Stimulated activated CD4-positive, alpha-beta T cell treated with anti-CD3 and anti-CD28 coated beads, Interleukin-12 subunit alpha, Interleukin-12 subunit beta, amount 100 ng/mL, for 4 hours (primary cell): ENCODE measurements around the gene ALPK3.

Experiments used
- DNase-seq: peaks from one replicate; pipeline ENCODE4 v3.0.0-alpha.2; 2020

ALPK3 gene

DNA sequence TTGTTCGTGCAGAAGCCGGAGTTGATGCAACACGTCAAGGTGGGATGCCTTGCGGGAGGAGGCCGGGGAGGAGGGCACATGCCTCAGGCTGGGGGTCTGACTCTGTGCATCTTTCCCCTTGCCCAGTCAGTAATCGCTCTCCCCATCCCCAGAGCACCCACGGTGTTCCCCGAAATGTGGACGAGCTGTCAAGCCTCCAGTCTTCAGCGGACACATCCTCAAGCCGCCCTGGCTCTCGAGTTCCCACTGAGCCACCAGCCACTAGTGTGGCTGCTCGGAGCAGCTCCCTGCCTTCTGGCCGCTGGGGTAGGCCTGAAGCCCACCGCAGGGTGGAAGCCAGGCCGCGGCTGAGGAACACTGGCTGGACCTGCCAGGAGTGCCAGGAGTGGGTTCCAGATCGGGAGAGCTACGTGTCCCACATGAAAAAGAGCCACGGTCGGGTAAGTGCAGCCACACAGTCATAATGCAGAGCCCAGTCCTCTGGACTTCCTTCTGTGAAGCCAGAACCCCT is 18.7 kb upstream of the ALPK3 start:
- DNase-seq, result no peak

GRCh38 chr15:84799511-84800187 is 17.5 kb upstream of the ALPK3 start:
- DNase-seq, result no peak

DNA sequence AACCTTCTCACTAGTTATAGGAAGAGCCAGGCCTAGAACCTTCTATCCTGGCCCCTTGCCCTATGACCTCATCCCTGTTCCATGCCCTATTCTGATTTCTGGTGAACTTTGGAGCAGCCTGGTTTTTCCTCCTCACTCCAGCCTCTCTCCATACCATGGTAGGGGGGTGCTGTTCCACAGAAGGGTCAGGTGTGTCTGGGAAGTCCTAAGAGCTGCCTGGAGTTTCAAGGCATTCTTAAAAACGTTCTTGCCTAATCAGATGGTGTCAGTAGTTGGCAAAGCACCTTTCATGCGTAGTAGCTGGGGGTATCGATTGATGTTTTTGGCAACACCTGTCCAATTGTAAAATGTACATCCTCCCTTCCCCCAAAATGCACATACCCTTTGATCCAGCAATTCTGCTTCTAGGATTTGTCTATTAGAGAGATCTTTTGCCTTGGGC is 16.8 kb upstream of the ALPK3 start:
- no peak for DNase-seq

GRCh38 chr15:84804005-84804900 is 12.9 kb upstream of the ALPK3 start:
- no peak for DNase-seq

DNA sequence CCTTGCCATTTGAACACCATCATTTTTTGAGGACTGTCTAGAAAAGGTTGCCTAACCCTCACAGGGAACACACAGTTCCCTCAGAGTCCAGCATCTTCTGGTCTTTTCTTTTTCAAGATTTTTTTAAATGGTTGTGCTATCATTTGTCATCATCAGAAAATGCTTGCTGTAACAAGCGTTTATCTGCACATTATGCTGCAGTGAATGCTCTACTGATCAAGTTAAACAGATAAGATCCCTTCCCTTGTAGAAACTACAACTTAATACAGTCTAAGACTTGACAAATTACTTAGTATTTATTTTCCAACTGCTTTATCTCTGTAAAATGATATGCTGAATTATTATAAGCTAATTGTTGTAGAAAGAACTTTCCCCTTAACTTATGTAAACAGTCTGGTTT is 11.9 kb upstream of the ALPK3 start:
- no peak for DNase-seq

GRCh38 chr15:84807228-84807627 is 9.9 kb upstream of the ALPK3 start:
- no peak for DNase-seq

DNA sequence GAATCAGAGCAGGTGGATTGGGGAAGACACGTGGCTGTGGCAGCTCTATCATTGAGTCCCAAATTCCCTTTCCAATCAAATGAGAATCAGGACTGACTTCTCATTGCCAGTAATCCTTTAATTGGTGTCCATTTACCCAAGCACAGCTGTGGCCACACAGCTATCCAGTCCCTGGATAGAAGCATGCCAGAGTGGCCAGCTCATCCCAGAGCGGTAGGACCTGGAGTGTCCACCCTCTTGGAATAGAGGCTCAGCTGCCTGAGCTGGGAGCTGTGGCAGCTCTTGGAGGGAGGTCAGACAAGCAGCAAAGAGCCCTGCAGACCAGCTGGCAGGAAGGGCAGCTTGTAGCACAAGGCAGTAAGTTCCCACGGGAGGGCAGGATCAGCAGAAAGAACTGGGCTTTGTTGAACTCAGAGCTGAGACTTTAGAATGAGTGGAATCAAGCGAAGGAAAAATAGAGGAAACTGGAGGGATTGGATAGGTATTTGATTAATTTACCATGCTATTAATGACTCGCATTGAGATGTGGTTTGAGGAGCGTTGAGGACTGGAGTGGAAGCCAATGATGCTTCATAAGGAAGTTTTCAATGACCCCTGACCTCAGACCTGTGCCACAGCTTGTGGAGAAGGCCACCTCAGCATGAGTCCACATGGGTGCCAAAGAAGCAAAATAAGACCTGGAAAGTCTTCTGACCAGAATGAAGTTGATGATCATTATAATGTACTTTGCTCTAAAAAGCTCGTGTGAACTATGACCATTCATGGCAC is 6.9 kb upstream of the ALPK3 start:
- DNase-seq, result no peak

- DNase-seq, result no peak
Observed at GRCh38 chr15:84811151-84811550, 6.0 kb upstream of the ALPK3 start.

DNA sequence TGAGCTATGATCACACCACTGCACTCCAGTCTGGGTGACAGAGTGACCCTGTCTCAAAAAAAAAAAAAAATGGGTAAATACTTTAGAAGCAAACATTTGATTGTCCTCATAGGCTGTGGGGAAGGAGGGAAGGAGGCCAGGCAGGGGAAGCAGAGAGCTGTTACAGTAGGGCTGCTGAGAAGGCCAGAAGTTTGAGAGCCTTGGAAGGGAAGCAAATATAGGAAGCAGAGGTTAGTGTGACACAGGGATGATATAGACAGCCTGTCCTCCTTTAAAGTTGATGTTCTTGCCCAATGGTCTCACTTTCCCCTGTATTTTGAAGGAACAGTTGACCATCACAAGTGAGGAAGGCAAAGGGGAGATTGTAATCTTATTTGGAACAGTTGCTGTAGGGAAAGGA is 5.3 kb upstream of the ALPK3 start:
- DNase-seq, result no peak

DNA sequence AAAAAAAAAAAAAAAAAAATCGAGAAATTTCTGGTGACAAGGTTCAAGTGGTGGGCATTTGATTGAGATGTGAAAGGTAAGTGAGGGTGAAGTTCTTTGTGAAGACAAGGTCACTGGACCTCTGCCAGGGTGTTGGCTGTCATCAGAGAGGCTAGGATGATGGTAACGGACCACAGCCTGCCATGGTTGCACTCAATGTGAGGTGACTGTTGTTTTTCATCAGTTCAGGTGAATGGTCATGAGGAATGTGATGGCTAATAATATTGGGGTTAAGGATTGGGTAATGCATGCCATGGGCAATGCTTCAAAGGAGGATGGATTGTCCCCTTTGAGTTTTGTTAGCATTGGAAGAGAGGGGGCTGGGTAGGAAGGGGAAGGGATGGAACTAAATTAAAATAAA is 4.3 kb upstream of the ALPK3 start:
- DNase-seq, result no peak

DNA sequence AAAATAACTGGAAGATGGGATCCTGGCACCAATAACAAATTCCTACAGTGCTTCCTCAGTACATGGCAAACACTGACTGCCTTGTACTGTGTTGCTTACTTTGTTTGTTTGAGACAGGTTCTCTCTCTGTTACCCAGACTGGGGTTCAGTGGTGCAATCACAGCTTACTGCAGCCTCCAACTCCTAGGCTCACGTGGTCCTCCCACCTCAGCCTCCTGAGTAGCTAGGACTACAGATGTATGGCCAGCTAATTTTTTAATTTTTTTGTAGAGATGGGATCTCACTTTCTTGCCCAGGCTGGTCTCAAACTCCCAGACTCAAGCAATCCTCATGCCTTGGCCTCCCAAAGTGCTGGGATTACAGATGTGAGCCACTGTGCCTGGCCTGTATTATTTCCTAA is 3.7 kb upstream of the ALPK3 start:
- no peak for DNase-seq

DNA sequence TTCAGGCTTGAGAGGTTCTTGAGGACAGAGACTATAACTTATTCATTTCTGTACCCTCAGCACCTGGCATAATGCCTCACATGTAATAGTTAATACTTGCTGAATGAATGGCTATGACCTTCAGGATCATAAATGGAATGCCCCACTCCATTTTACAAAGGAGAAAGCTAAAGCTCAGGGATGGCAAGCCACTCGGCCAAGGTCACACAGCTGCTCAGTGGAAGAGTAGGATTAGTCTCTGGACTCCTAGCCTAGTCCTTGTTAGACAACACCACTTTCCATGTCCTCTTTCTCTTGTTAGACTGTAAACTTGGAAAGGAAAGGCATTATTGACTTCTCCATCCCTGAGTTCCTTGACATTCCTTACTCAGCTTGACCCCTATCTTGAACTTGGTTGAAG is 3.2 kb upstream of the ALPK3 start:
- DNase-seq, result no peak

DNA sequence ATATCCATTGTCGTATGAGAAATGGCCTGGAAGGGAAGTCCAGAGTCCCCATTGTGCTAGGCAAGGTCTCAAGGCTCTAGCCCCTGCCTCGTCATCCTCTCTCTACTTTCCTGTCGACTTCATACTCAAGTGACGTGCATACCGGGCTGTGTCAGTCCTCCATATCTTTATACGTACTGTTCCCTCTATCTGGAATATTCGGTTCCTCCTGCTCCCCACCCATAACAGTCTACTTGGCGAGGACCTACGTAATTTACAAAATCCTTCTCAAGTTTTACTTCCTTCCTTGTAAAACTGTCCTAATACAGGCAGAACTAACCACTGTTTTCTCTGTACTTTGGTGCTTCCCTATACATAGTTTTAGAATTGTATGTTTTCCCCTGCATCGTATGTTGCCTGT is 2.2 kb upstream of the ALPK3 start:
- no peak for DNase-seq

DNA sequence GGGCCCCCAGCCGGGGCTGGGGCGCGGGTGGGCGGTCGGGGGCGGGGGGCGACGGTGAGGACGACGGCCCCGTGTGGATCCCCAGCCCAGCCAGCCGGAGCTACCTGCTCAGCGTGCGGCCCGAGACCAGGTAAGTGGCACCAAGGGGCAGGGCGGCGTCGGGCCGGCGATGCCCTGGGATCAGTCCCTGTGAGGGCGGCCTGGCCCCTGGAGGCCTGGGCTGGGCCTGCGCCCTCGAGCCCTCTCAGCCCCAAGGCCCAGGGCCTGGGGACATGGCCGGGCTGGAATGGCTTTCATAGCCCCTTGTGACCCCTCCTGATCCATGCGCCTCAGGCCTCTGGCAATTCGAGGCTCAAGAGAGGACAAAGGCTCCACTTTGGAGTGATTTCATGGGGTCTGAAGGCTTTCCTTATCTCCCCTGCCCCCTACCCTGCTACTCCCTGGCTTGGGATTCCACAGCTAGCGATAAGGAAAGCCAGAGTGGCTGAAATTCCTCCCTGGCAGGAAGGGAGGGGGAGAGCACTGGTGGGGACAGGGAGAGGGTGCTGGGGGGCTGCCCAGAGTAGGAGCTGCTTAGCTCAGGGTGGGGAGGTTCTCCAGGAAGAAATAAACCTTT is 418 bp downstream of the ALPK3 start:
- DNase-seq, result no peak

- DNase-seq, result no peak
Observed at GRCh38 chr15:84818261-84819131, 1.3 kb downstream of the ALPK3 start.

DNA sequence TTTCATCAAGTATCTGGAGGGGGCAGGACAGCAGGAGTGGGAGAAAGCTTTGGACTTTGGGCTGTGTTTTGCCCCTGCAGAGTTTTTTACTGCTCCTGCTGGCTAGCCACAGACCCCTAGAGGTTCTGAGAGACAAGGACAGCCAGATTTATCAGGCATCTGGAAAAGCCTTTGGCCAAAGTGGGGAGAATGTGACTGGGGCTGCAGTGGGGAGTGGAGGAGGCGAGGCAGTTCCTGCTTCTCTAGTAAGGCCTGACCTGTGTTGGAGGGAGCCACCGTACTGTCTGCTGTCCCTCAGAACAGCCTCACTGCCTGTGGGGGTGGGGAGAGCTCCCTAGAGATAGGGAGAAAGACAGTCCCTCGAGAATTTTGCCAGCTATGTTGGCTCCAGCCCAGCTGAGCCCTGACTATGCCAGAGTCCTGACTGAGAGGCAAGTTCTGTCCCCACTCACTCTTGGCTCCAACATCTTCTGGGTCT is 2.2 kb downstream of the ALPK3 start:
- no peak for DNase-seq

DNA sequence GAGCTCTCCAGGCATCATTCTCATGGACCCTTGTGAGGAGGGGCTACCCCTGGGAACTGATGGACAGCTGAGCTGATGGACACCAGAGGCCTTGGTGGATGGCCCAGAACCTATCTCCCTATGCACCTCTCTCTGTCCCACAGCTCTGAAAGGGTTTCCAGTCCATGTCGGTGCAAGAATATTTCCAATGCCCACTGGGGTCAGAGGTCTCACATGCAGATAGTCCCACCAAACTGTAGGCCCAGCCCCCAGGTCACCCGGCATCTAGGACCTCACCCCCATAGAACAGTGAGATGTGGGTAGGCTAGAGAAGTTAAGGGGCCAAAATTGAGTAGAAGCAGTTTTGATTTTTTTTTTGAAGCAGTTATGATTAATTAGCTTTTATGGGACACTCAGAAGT is 2.6 kb downstream of the ALPK3 start:
- DNase-seq, result no peak

DNA sequence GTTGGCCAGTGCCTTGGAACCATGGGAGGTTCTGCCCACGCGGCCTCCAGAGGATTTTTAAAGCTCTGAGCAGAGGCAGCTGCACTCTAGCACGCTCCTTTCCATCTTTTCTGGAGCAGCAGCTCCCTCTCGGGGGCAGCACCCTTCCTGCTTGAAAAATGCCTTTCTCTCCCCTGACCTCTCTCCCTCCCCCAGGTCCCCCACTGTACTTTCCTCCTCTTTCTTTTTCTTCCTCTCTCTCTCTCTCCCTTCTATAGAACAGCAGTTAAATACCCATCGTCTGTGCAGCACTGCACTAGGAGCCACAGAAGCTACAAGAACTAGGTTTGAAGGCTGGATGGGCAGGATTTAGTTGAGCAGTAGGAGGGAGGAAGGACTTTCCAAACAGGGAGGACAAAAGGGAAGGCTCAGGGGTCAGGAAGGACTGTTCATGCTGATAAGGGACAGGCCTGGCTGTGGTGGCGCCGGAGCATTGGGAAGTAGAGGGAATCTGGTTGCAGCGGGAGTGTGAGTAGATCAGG is 4.4 kb downstream of the ALPK3 start:
- no peak for DNase-seq

- DNase-seq, result no peak
Observed at GRCh38 chr15:84822653-84823281, 5.6 kb downstream of the ALPK3 start.

GRCh38 chr15:84823282-84823878 is 6.2 kb downstream of the ALPK3 start:
- DNase-seq, result no peak
